Hematopoietic multipotent progenitor cell treated with erythropoietin and hydrocortisone succinate and interleukin-3 and kit ligand, for 4 days (in vitro differentiated cells): ENCODE results near the gene GPC6.
"Not testable (repeated sequence)": the region's sequence is repeated elsewhere in the genome, so short reads cannot be mapped to it uniquely, and the experiment has no call there.

Experiments used
- DNase-seq: peaks from one replicate; pipeline ENCODE4 v3.0.0-alpha.2; 2015

GPC6 gene

GRCh38 chr13:94322925-94323763, 1096.5 kb downstream of the GPC6 start:
- DNase-seq, result peak; percentile 24

GRCh38 chr13:94323764-94324758, 1097.5 kb downstream of the GPC6 start:
- DNase-seq, result peak; percentile 47

GRCh38 chr13:94324767-94325540, 1098.3 kb downstream of the GPC6 start:
- DNase-seq, result no peak

GRCh38 chr13:94325650-94326049, 1099.0 kb downstream of the GPC6 start:
- DNase-seq, result no peak

GRCh38 chr13:94327318-94327717, 1100.7 kb downstream of the GPC6 start:
- DNase-seq, result peak; percentile 7

- no peak for DNase-seq
These were observed 1101.9 kb downstream of the GPC6 start for GRCh38 chr13:94328381-94329041.

- DNase-seq, result no peak
These were observed 1102.7 kb downstream of the GPC6 start for GRCh38 chr13:94329277-94329676.

- DNase-seq, result no peak
These were observed 1103.3 kb downstream of the GPC6 start for GRCh38 chr13:94329754-94330551.

GRCh38 chr13:94330552-94331071, 1104.0 kb downstream of the GPC6 start:
- no peak for DNase-seq

- DNase-seq, result no peak
These were observed 1104.7 kb downstream of the GPC6 start for GRCh38 chr13:94331281-94331680.

GRCh38 chr13:94332359-94333096, 1105.9 kb downstream of the GPC6 start:
- no peak for DNase-seq

GRCh38 chr13:94333131-94333820, 1106.7 kb downstream of the GPC6 start:
- no peak for DNase-seq

GRCh38 chr13:94335761-94336526, 1109.3 kb downstream of the GPC6 start:
- DNase-seq, result no peak

GRCh38 chr13:94339116-94339687, 1112.6 kb downstream of the GPC6 start:
- DNase-seq, result no peak

GRCh38 chr13:94342436-94343242, 1116.0 kb downstream of the GPC6 start:
- DNase-seq, result no peak

GRCh38 chr13:94343243-94343585, 1116.6 kb downstream of the GPC6 start:
- DNase-seq, result no peak

GRCh38 chr13:94343687-94344086, 1117.1 kb downstream of the GPC6 start:
- DNase-seq, result not testable (repeated sequence)
